HepG2 (cell line): ENCODE results near the gene TSGA10. TPM values are rescaled to one million over a fixed set of nuclear protein-coding genes. Genes with fewer than 3 reads are reported as not detected.
A peak's percentile ranks its signal among the peaks of the same experiment; 100 is the strongest.

Experiments
- DNMT1 ChIP-seq: sonication (generic); formaldehyde crosslinking; IDR thresholded peaks from 2 replicates; pipeline ENCODE4 v1.5.1; 2020; ENCODE audit warnings: mild to moderate bottlenecking, missing genetic modification reagents
- ELF4 ChIP-seq: sonication (generic); formaldehyde crosslinking; IDR thresholded peaks from 2 replicates; pipeline ENCODE4 v1.5.0; 2020; ENCODE audit warnings: missing genetic modification reagents, mild to moderate bottlenecking, moderate library complexity, borderline replicate concordance
- FOXA1 ChIP-seq, 2 experiments: fragments of 450-650 bp in 1 of 2; sonication (generic) in 1 of 2; formaldehyde crosslinking in 1 of 2; IDR thresholded peaks; 2 replicates each; pipeline versions ENCODE4 v1.4.0 to v1.6.1; 2016 to 2020; ENCODE audit warnings: missing genetic modification reagents in 1 of 2
- KLF13 ChIP-seq: sonication (generic); formaldehyde crosslinking; IDR thresholded peaks from 2 replicates; pipeline ENCODE4 v1.4.0; 2020; ENCODE audit warnings: mild to moderate bottlenecking, missing genetic modification reagents
- NPAS2 ChIP-seq: sonication (generic); formaldehyde crosslinking; IDR thresholded peaks from 2 replicates; pipeline ENCODE4 v1.8.0; 2022; ENCODE audit warnings: mild to moderate bottlenecking, missing genetic modification reagents, borderline replicate concordance
- POGZ ChIP-seq: sonication (generic); formaldehyde crosslinking; IDR thresholded peaks from 2 replicates; pipeline ENCODE4 v1.4.0; 2020; ENCODE audit warnings: mild to moderate bottlenecking, missing genetic modification reagents
- REPIN1 ChIP-seq: sonication (generic); formaldehyde crosslinking; IDR thresholded peaks from 2 replicates; pipeline ENCODE4 v1.8.0; 2022; ENCODE audit warnings: missing genetic modification reagents, low read depth, mild to moderate bottlenecking, borderline replicate concordance
- RXRA ChIP-seq: sonication (generic); formaldehyde crosslinking; IDR thresholded peaks from 2 replicates; pipeline ENCODE4 v1.5.1; 2020; ENCODE audit warnings: missing genetic modification reagents
- SRSF1 ChIP-seq: fragments of 200-400 bp; formaldehyde crosslinking; optimal IDR thresholded peaks from 2 replicates; pipeline ENCODE3; 2017; ENCODE audit warnings: mild to moderate bottlenecking, low read depth, low read length, moderate library complexity
- ZNF17 ChIP-seq: sonication (generic); formaldehyde crosslinking; IDR thresholded peaks from 2 replicates; pipeline ENCODE4 v1.5.0; 2020; ENCODE audit warnings: mild to moderate bottlenecking, missing genetic modification reagents
- ZNF841 ChIP-seq: sonication (generic); formaldehyde crosslinking; IDR thresholded peaks from 2 replicates; pipeline ENCODE4 v1.8.1; 2023; ENCODE audit warnings: missing genetic modification reagents, borderline replicate concordance
- polyA plus RNA-seq, 8 experiments: library from polyadenylated mRNA; depleted of rRNA in 3 of 8; stranded (reverse) in 7 of 8; unstranded in 1 of 8; fragments of >200 nt; fragmentation: Illumina TruSeq in 4 of 8; extraction: Trizol in 4 of 8; gene quantifications; 2 replicates each; pipeline versions ENCODE4 v1.2.1 to v1.2.3, GENCODE V29; 2011 to 2016; ENCODE audit warnings: low read depth in 4 of 8, missing spikeins in 1 of 8, mixed read lengths in 1 of 8; ENCODE audit not compliant: insufficient read depth in 1 of 8
- total RNA-seq, 5 experiments: library from RNA; depleted of rRNA; stranded (reverse); fragments of >200 nt; fragmentation: Illumina TruSeq; extraction: Trizol; gene quantifications; 2 replicates each; pipeline ENCODE4 v1.2.3, GENCODE V29; 2016; ENCODE audit warnings: low read depth in 1 of 5
- TF ChIP-seq, protein P1 (sequence below): sonication (generic); formaldehyde crosslinking; IDR thresholded peaks from 2 replicates; pipeline ENCODE4 v1.4.0; 2020; ENCODE audit warnings: missing genetic modification reagents
- TF ChIP-seq, protein P2 (sequence below): sonication (generic); formaldehyde crosslinking; IDR thresholded peaks from 2 replicates; pipeline ENCODE4 v1.8.1; 2022; ENCODE audit warnings: low read depth, mild to moderate bottlenecking, missing genetic modification reagents
- TF ChIP-seq, protein P3 (sequence below): sonication (generic); formaldehyde crosslinking; IDR thresholded peaks from 2 replicates; pipeline ENCODE4 v1.4.0; 2020; ENCODE audit warnings: mild to moderate bottlenecking, missing genetic modification reagents
- TF ChIP-seq, protein P4 (sequence below): sonication (generic); IDR thresholded peaks from 2 replicates; pipeline ENCODE4 v1.6.1; 2016; ENCODE audit warnings: low read depth, borderline replicate concordance

TSGA10 gene
- total and polyA plus RNA-seq, 2 of the 13 experiments (the other 11 are each of a cell fraction or from before 2014, with no cell fraction given): 4.7 to 13.1 TPM

DNA sequence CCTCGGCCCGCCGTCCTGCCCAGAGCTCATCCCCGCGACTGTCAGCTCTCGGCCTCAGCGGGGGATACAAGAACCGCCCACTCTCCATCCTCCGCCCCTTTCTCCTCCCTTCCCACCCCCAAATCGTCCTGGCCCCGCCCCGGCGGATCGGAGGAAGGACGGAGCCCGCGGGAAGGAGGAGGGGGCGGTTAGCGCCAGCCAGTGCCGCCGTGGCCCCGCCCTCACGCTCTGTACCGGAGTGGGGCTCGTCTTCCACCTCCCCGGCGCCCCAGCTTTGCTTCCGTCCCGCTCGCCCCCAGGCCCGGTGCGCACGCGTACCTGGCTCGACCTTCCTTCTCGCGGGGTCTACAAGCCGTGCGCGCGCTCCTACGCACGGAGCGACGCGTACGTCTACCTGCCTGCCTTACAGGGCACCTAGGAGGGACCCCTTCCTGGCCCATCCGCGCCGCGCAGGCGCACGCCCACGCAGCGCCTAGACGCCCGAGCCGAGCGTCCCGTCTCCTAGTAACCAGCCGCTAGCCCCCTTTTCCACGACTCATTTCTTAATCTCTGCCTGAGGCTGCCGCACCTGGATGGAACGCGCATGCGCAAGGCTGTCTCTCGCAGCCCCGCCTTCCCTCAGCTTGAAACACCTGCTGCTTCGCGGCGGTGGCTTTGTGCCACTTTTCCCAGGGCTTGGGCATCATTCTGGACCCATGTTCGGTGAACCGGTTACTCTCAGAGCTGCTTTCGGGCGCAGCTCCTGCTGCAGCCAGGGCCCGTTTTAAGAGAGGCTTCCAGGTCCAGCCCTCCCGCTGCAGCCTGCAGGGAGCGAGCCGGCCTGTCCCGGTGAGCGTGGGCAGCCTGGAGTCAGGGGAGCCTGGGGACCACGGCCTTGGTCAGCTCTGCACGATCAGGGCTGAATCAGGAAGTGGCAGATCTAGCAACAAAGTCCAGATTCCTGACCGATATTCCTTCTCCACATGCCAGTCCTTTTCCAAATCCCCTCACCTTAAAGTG, 13.3 kb downstream of the TSGA10 start, which contains the start of gene C2orf15 (continued):
- TF ChIP-seq SRSF1 (peak; percentile 68), ZNF17 (CRISPR knock-in tag) (no peak), DNMT1 (CRISPR knock-in tag) (peak; percentile 61; the same call in 1 of the 2 replicates), REPIN1 (CRISPR knock-in tag) (peak; percentile 73), FOXA1 (IDR thresholded peaks at IDR 0.05) (no peak), FOXA1 (CRISPR knock-in tag; IDR thresholded peaks at IDR 0.05) (peak; percentile 30; the same call in 1 of the 2 replicates), ZNF841 (no peak), KLF13 (CRISPR knock-in tag) (0 out of 2 replicates have a peak, but pooled peaks have one; percentile 44), POGZ (CRISPR knock-in tag) (peak; percentile 38; the same call in 1 of the 2 replicates), RXRA (CRISPR knock-in tag) (peak; percentile 61), NPAS2 (no peak), ELF4 (CRISPR knock-in tag) (no peak)
- TF ChIP-seq, protein P1, sequence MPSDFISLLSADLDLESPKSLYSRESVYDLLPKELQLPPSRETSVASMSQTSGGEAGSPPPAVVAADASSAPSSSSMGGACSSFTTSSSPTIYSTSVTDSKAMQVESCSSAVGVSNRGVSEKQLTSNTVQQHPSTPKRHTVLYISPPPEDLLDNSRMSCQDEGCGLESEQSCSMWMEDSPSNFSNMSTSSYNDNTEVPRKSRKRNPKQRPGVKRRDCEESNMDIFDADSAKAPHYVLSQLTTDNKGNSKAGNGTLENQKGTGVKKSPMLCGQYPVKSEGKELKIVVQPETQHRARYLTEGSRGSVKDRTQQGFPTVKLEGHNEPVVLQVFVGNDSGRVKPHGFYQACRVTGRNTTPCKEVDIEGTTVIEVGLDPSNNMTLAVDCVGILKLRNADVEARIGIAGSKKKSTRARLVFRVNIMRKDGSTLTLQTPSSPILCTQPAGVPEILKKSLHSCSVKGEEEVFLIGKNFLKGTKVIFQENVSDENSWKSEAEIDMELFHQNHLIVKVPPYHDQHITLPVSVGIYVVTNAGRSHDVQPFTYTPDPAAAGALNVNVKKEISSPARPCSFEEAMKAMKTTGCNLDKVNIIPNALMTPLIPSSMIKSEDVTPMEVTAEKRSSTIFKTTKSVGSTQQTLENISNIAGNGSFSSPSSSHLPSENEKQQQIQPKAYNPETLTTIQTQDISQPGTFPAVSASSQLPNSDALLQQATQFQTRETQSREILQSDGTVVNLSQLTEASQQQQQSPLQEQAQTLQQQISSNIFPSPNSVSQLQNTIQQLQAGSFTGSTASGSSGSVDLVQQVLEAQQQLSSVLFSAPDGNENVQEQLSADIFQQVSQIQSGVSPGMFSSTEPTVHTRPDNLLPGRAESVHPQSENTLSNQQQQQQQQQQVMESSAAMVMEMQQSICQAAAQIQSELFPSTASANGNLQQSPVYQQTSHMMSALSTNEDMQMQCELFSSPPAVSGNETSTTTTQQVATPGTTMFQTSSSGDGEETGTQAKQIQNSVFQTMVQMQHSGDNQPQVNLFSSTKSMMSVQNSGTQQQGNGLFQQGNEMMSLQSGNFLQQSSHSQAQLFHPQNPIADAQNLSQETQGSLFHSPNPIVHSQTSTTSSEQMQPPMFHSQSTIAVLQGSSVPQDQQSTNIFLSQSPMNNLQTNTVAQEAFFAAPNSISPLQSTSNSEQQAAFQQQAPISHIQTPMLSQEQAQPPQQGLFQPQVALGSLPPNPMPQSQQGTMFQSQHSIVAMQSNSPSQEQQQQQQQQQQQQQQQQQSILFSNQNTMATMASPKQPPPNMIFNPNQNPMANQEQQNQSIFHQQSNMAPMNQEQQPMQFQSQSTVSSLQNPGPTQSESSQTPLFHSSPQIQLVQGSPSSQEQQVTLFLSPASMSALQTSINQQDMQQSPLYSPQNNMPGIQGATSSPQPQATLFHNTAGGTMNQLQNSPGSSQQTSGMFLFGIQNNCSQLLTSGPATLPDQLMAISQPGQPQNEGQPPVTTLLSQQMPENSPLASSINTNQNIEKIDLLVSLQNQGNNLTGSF (CRISPR knock-in tag): peak; percentile 69
- TF ChIP-seq, protein P2, sequence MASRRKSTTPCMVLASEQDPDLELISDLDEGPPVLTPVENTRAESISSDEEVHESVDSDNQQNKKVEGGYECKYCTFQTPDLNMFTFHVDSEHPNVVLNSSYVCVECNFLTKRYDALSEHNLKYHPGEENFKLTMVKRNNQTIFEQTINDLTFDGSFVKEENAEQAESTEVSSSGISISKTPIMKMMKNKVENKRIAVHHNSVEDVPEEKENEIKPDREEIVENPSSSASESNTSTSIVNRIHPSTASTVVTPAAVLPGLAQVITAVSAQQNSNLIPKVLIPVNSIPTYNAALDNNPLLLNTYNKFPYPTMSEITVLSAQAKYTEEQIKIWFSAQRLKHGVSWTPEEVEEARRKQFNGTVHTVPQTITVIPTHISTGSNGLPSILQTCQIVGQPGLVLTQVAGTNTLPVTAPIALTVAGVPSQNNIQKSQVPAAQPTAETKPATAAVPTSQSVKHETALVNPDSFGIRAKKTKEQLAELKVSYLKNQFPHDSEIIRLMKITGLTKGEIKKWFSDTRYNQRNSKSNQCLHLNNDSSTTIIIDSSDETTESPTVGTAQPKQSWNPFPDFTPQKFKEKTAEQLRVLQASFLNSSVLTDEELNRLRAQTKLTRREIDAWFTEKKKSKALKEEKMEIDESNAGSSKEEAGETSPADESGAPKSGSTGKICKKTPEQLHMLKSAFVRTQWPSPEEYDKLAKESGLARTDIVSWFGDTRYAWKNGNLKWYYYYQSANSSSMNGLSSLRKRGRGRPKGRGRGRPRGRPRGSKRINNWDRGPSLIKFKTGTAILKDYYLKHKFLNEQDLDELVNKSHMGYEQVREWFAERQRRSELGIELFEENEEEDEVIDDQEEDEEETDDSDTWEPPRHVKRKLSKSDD: peak; percentile 78
- TF ChIP-seq, protein P3, sequence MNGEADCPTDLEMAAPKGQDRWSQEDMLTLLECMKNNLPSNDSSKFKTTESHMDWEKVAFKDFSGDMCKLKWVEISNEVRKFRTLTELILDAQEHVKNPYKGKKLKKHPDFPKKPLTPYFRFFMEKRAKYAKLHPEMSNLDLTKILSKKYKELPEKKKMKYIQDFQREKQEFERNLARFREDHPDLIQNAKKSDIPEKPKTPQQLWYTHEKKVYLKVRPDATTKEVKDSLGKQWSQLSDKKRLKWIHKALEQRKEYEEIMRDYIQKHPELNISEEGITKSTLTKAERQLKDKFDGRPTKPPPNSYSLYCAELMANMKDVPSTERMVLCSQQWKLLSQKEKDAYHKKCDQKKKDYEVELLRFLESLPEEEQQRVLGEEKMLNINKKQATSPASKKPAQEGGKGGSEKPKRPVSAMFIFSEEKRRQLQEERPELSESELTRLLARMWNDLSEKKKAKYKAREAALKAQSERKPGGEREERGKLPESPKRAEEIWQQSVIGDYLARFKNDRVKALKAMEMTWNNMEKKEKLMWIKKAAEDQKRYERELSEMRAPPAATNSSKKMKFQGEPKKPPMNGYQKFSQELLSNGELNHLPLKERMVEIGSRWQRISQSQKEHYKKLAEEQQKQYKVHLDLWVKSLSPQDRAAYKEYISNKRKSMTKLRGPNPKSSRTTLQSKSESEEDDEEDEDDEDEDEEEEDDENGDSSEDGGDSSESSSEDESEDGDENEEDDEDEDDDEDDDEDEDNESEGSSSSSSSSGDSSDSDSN (CRISPR knock-in tag): peak; percentile 74
- TF ChIP-seq, protein P4, sequence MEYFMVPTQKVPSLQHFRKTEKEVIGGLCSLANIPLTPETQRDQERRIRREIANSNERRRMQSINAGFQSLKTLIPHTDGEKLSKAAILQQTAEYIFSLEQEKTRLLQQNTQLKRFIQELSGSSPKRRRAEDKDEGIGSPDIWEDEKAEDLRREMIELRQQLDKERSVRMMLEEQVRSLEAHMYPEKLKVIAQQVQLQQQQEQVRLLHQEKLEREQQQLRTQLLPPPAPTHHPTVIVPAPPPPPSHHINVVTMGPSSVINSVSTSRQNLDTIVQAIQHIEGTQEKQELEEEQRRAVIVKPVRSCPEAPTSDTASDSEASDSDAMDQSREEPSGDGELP: peak; percentile 37; the same call in 1 of the 2 replicates
